HCEC 1CT (cell line): ENCODE data around the gene LDLRAD4.

Source experiments
- DNase-seq: peaks from one replicate; pipeline ENCODE4 v3.0.0-alpha.2; 2017

Gene LDLRAD4

DNA sequence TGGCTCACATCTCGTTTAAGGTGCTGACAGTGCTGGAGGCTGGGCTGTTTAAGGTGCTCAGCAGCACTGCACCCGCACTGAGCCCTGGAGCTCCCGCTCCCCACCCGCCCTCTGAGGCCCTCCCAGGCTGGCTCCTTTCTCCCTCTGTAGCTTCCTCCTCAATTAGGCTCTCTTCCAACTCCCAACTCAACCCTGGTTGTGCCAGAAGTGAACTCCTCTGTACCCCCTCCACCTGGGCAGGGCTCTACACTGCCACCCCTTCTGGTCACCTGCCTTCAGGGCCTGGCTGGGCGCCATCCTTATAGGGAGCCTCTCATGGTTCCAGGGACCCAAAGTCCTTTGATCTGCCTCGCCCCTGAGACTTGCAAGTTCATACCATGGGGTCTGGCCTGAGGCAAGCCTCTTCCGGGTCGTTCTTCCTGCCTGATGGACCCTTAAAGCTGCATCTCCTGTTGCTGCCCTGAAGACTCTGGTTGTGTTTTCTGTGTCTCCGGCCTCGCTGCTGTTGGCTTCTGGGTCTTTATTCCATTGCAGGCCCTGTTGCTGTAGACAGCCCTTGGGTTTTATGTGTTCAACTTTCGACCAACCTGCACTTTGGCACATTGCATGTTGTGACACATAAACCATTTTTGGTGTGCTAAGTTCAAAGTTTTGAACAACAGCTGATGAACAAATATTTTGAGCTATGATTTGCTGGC, 199.6 kb downstream of the LDLRAD4 start:
- DNase-seq, result no peak

DNA sequence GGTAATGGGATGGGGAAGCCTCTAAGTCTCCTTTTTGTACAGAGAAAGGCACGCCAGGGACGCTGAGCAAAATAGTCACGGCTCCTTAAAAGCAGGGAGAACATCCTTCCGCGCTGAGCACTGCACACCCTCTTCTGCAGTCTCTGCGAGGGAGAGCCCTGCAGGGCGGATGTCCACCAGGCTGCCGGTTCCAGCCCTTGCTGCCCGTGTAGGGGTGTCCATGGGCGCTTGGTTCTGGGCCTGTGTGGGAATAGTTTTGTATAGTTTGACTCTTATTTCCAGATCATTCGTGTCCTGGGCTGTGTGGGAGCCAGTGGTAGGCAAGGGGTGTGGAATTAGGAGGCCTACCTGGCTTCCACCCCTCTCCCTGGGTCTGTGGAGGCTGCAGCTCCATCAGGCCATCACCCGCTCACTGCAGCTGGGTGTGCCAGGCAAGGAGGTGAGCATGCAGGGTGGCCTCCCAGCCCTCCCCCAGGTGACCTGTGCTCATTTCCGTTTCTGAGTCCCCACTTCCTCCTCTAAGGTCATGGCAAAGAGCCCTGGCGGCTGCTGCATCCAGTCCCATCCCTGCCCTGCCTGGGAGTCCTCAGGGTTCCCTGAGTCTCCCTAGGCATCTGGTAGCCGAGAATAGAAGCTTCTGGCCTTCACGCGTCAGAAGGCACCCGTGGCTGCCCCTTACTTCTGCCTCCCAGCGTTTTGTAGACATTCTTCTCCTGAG, 202.6 kb downstream of the LDLRAD4 start:
- no peak for DNase-seq

DNA sequence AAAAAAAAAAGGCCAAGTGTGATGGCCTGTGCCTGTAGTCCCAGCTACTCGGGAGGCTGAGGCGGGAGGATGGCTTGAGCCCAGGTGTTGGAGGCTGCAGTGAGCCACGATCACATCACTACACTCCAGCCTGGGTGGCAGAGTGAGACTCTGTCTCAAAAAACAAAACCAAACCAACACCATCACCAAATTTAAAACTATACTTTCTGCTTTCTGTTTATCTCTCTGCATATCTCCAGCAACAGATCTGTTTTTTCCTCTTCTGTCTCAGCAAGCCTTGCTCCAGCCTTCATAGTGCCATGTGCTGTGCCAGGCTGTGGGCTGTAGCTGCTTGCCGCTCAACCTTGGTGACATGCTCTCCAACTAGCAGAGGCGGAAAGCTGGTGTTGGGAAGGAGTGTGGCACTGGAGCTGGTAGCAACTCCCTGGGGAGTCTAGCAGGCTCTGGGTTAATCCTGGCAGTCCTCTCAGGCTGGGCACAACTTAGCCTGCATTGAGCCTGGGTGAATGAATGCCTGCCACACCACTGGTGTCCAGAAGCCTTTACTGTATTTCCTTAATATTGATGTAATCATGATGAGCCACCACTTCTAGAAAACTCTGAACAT, 204.1 kb downstream of the LDLRAD4 start:
- no peak for DNase-seq

DNA sequence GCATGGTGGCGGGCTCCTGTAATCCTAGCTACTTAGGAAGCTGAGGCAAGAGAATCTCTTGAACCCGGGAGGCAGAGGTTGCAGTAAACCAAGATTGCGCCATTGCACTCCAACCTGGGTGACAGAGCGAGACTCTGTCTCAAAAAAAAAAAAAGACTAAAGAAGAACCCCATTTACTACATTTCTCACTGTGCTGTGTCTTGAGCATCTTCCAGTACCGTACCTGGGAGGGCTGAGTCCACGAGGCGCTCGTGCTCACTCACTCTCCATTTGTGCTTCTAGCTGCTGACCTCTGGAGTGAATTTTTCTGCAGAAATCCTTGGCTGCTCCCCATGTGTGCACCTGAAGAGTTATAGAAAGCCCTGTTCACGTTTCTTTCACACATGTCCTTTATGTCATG, 204.8 kb downstream of the LDLRAD4 start:
- DNase-seq, result no peak

DNA sequence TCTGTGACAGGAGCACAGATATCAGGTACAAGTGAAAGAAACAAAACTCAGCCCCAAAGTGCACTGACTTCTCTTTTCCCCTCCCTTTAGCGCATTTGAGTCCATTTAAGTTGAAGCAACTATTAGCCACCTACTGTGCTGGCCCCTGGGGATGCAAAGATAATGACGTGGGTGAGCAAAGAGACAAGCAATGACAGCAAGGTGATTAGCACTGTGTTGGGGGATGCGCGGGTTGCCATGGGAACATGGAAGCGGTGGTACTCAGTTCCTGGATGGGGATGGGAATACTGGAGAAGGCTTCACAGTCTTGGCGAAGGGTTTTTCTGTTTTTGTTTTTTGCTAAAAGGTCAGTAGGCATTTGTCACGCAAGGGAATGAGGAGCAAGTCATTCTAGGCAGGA, 205.8 kb downstream of the LDLRAD4 start:
- no peak for DNase-seq

DNA sequence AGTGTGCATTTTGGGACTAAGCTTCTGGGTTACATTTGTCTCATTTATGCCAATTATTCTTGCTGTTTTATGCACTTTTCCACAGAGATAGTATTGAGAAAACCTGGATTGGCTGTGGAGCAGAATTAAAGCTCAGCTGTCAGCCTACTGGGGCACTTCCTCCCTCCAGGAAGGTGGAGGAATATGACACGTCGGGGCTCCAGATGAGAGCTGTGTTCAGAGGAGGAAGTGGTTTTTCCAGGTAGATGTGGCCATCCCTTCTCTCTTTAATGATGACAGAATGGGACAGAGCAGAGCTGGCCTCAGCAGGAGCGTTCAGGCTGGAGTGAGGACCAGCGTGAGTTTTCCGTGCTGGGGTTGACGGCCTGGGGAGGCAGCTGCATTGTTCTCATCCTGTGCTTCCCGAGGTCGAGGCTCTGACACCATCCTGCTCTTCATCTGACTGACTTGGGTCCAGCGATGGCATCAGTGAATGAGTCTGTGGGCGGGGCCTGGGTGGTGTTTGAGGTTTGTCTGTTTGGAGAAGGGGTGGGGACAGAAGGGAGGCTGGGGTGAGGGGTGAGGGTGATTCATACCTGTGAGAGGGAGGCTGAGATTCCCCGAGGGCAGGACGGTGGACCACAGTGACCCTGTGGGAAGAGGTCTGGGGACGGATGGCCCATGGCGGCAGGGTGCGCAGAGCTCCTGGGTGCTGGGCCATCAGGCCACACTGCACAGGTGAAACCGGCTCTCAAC, 207.0 kb downstream of the LDLRAD4 start:
- no peak for DNase-seq

DNA sequence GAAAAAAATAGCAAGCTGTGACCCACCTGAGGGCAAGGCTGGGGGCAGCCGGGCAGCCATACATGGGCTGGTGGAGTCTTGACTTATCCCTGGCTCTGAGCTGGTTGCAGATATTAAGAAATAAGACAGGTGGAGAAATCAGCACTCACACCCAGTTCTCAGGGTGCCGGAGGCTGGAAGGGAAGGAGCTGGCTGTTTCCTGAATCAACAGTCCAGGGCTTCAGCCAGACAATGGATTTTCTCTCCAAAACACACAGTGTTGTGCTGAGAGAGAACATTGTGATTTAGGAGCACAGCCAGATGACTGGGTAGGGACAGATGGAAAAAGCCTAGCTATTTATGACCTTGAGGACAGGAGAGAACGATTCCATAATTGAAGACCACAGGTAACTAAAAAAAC, 208.8 kb downstream of the LDLRAD4 start:
- no peak for DNase-seq

DNA sequence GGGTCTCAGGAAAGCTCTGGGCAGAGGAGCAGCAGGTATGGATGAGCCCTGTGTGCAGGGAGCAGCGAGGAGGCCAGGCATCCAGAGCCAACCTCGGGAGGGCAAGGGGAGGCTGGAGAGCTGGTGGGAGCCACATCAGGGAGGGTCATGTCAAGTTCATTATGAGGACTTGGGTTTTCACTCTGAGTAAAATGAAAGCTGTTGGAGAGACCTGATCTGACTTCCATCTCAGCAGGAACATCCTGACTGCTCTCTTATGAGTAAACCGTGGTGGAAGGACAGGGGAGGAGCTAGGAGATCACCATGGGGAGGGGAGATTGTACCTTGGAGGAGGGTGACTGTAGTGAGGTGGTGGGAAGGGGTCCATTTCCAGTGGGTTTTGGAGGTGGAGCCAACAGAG, 209.8 kb downstream of the LDLRAD4 start:
- no peak for DNase-seq

DNA sequence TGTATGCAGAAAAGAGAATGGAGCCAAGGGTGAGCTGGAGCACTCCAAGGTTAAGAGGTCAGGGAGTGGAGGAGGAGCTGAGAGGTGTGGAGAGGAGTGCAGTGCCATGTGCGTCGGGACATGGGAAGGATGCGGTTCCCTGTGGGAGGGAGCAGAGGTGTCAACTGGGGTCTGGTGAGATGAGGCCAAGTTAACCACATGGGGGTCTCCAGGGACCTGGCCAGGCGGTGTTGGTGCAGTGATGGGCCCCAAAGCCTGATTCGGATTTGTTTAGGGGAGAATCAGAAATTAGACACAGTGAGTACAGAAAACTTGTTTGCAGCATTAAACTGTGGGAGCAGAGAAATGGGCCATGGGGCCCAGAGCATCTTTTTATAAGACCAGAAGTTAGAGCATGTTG, 210.5 kb downstream of the LDLRAD4 start:
- DNase-seq, result no peak

DNA sequence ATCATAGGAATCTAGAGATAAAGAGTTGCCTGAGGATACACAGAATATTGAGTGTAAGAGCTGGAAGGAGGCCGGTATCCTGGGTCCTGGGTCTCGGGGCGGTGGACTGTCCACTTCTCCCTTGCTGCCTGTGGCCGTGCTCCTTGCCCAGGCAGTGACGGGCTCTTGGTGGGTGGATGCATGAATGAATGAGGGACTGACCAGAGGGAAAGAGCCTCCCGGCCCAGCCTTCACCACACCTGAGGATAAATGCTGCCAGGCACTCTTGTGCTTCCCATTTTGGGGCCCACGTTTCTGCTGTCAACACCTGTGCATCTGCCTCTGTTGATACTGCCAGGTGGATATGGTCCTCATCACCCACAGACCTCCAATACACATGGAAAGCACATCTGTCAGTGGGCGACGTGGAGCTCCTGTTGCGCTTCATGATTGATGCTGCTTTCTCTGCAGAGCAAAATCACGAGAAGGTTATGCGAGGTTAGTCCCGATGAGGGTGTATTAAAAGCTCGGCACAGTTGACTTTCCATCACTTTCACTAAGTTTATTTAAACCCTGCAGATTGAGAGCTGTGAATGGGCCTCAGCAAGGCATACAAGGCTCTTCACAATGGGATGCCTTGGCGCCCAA, 211.4 kb downstream of the LDLRAD4 start:
- no peak for DNase-seq

DNA sequence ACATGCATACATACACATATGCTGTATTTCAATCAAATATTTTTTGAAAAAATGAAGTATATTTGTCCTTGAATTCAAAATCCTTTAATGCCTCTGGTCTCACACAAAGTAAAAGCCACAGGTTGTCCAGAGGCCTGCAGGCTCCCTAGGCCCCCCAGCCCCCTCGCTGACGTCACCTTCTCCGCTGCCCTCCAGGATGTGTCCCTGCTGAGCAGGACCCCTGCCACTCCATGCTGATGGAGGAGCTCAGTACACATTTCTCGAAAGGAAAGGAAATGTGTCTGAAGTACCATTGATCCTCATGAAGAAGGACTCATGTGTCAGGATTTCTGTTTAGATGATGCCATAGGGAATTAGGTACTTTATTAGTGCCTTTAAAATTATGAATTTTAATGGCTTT, 212.1 kb downstream of the LDLRAD4 start:
- no peak for DNase-seq

DNA sequence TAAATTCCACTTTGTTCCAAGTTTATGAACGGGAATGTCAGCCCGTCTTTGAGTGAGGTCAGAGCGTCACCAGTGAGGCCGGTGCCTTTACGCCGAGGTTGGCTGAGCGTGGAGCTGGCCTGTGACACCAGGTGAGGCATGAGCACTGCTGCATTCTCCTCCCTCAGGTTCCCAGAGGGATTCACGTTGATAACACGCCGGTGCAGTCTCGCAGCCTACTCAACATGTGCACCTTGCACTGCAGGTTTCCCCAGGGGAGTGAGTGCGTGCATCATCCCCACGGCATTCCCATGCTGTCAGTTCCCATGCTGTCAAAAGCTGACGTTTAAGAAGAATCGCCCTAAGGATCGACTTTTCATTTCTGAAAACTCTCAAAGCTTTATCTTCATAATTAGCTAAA, 213.3 kb downstream of the LDLRAD4 start:
- DNase-seq, result no peak

DNA sequence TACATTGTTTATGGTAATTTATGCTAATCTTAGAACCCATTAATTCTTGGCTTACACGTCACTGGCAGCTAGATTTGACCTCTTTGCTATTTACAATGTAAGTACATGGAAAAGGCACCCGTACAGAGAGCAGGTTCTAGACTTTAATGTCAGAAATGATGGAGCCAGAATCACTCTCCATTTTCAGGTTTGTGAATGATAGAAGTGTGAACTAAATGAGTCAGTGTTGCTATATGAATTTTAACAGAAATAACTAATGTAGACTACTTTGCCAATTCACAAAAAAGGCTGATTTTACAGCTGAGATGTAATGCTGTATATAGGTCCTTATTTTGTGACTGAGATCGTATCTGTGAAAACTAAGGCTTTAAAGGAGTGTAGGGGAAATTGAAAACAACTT, 214.6 kb downstream of the LDLRAD4 start:
- no peak for DNase-seq

DNA sequence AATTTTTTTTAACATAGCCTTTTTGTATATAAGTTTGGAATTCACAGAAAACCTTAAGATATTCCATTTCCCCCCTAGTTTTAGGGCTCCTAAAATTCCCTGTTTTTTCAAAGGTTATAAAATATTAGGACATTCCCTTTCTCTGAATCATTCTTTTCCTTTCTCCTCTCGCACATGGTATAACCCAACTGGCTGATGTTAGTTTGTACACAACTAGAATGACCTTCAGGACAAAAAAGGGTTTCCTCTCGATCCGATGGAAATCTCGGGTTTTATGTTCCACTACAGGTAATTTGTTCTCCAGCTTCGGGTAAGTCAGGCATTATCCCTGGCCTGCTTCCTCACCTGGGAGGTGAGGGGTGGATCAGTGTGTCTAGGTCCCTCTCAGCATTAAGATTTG, 215.1 kb downstream of the LDLRAD4 start:
- no peak for DNase-seq

DNA sequence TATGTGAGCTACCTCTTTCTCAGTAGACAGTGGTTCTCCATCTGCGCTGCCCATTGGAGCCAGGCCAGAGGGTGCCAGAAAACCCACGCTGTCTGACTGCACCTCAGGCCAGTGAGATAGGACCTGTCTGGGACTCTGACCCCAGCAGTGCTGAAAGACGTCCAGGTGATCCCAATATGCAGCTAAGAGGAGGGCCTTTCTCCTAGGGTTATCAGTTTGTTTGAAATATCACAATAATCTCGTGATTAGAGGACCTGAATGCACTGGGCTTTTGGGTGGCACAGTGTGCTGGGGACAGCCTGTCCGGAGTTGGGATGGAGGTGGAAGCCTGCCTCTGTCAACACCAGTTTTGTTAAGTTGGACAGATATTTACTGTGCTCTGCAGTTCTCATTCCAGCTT, 216.3 kb downstream of the LDLRAD4 start:
- DNase-seq, result no peak

DNA sequence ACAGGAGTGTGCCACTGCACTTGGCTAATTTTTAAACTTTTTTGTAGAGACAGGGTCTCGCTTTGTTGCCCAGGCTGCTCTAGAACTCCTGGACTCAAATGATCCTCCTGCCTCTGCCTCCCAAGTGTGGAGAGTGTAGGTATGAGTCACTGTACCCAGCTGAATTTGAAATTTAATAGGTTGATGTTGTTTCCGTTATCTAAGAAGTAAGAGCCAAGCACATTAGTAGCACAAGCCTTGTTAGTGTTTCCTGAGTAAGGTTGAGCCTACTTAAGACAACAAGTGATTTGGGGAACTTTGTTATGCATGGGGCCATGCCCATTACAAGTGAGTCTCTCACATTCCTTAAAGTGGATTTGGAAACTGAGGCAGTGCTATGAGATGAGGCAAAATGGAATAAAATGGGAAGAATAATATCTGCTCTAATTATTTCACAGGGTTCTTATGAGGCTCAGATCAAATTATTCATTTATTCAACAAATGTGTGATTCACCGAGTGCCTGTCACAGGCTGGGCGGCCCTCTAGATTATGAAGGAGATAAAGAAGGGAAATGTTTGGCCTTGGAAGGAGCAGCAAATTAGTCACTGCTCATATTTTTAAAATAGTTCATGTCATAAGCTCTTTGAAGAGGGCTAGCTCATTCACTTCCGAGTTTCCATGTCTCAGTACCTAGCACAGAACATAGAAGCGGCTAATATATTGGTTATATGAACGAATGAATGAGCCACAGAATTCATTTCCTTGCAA, 217.2 kb downstream of the LDLRAD4 start:
- DNase-seq, result no peak

DNA sequence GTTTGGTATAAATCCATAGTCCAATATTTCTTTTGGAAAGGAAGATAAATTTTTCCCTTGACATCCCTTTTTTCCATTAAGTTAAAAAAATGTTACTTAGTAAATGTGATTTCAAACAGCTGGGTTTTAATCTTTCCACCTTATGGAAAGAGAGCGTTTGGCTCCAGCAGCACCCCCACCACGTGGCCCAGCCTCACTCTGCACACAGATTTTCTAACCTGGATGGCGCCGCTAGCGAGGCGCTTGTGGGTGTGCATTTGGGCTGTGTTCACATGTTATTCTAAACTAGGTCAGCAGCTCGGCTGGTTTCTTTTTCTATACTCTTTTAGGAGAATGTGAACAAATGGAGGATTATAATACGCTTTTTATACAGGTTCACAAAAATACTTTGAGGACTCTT, 218.0 kb downstream of the LDLRAD4 start:
- DNase-seq, result no peak

DNA sequence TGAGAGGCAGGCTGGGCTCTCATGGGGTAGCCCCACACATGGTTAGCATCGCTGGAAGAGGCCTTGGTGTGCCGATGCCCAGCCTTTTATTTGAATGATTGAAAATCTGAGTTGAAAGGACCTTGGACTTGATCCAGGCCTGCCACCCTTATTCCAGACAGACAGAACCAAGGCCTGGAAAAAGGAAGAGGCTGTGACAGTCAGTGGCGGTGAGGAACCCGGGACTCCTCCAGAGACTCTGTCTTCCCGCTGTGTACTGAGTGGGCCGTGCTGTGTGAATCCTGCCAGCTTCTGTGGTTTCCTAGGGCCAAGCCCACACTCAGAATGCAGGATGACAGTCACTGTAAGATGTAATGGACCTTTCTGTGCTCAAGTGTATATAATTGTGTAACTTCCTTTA, 218.5 kb downstream of the LDLRAD4 start:
- DNase-seq, result no peak

DNA sequence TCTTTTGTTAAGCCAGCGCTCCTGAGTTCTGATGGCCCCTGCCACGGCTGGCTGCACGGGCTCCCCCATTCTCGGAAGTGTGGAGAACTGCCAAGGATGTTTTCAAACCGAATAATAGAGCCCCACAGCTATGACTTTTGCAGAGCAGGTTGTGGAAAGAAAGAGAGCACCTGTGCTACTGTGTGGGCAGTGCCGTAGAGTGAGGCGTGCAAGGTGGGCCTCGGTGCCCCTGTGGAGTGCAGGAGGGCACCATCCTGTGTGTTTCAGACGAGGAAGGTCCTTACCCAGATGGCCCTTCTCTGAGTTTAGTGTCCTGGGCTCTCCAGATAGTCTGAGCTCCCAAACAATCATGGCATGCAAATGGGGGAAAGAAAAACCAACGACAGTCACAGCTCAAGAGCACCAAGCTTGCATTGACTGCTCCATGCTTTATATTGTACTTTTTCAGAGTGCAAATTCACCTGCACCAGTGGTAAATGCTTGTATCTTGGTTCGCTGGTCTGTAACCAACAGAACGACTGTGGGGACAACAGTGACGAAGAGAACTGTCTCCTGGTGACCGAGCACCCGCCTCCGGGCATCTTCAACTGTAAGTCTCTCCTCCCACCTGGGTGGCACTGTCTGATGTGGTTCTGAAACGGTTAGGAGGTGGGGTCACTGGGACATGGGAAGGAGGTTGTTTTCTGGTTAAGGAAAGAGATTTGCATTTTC, 219.4 kb downstream of the LDLRAD4 start:
- no peak for DNase-seq

DNA sequence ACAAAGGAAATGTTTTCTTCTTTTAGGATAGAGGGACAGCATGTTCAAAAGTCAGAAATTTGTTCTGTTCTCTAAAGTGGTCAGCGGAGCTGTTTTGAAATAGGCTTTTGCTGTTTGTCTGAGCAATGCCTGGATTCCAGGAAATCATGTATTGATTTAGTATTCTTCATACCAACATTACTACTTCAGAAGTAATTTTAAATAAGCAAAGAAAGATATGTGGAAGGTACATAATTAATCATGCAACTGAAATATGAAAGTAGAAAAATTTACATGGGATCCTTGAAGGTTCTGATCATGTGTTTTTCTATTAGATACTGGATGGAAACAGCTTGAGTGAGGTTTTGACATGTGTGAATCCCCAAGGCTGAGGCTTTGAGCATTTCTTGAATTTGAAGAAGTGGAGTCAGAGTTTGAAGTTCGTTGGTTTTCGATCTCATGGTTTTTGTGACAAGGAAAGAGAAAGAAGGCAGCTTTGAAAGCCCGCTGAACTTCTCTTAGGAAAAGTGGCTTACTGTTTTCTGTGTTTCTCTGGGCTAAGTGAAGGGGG, 220.0 kb downstream of the LDLRAD4 start:
- DNase-seq, result no peak

DNA sequence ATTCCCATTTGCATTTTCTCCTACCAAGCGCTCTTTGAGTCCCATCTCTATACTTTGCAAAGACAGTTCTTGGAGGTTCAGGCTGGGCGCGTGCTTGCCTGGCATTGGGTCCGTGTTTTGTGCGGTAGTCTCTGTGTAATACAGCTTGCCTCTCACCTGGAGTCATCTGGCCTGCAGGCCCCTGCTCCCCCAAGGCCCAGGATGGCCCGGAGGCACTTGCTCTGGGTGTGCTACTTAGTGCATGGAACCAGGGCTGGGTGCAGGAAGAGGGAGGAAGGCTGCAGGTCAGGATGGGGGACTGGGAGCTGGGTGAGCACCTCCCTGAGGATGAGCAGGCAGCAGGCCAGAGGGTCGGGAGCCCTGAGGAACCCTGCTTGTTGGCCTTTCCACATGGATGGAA, 220.9 kb downstream of the LDLRAD4 start:
- DNase-seq, result no peak
